Tibial artery (tissue), 4 donors: ENCODE data around the gene FCN2.

ENCODE experiments used
- DNase-seq, 2 donors: peaks; one replicate each; pipeline ENCODE4 v3.0.0-alpha.2; 2019
- H3K27ac ChIP-seq, 2 donors: fragments of 200-600 bp; sonication (generic) in 1 of 2; 1 replicate in 1 of 2; 2 replicates in 1 of 2; pipeline ENCODE4 v1.5.1; 2018 to 2019; ENCODE audit warnings: mild to moderate bottlenecking in 1 of 2
- H3K27me3 ChIP-seq, 2 donors: fragments of 200-600 bp; sonication (generic) in 1 of 2; one replicate each; pipeline versions ENCODE4 v1.5.1 to v1.6.0; 2016 to 2019
- H3K36me3 ChIP-seq, 3 donors: fragments of 200-600 bp; sonication (generic) in 2 of 3; one replicate each; pipeline ENCODE4 v1.5.1; 2016 to 2019; ENCODE audit warnings: mild to moderate bottlenecking in 2 of 3
- H3K4me1 ChIP-seq, 4 donors: fragments of 200-600 bp; sonication (generic) in 2 of 4; 1 replicate in 3 of 4; 2 replicates in 1 of 4; pipeline ENCODE4 v1.5.1; 2016 to 2019
- H3K4me3 ChIP-seq, 2 donors: fragments of 200-600 bp; sonication (generic) in 1 of 2; 1 replicate in 1 of 2; 2 replicates in 1 of 2; pipeline ENCODE4 v1.5.1; 2018 to 2019; ENCODE audit warnings: mild to moderate bottlenecking in 2 of 2
- H3K9me3 ChIP-seq, 3 donors: fragments of 200-600 bp; sonication (generic) in 1 of 3; one replicate each; pipeline ENCODE4 v1.5.1; 2016 to 2019
- intact Hi-C: fragments of 100-400 bp; cut with DNase I; formaldehyde crosslinking; loops from one replicate; pipeline ENCODE4 v1.15.0; 2023; ENCODE audit warnings: low total_unique reads
- TF ChIP-seq, protein P1 (sequence below), 2 experiments: fragments of 200-600 bp in 1 of 2; fragments of 450-650 bp in 1 of 2; IDR thresholded peaks; one replicate each; pipeline ENCODE4 v1.5.1; 2017 to 2019; ENCODE audit warnings: antibody characterized with exemption in 2 of 2, mild to moderate bottlenecking in 1 of 2, moderate library complexity in 1 of 2

Gene FCN2

DNA sequence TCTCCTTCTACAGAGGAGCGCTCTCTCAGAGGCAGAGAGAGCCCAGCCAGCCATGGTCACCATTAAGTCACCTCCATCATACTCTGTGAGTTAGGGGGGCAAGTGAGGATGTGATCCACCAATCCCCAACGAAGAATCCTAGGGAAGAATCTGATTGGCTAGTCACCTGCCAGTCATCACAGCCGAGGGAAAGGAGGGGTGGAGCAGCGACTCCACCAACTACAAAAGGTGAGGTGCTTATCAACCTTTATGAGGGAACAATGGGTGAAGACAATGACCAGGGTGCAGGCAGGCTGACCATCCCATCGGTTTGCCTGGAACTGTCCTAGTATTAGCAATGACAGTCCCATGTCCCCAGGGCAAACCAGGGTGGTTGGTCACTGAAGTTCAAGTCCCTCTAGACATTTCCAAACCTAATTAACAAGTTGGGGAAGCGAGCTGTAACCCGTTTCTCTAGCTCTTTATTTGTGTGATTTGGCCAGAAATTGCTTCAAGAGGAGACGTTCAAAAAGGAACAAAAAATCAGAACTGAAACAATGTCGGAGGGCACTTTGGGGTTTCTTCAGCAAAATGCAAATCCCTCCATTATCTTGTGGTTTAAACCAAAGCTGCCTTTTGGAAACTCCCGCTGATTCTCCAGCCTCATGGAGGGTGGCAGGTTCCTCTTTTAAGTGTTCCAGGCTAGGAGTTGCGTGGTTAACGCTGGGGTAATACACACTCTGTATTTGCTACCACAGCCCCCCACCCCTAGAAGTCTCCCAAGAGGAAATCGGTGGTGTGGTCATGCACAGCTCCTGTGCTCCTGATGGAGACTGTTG, 55.9 kb downstream of the FCN2 start:
- H3K36me3 ChIP-seq, result no peaks in the 10 kb centered on the region
- intact Hi-C loops, result no loop called here
- no peaks in the 10 kb centered on the region for H3K4me1 ChIP-seq
- DNase-seq, result no peak
- no peaks in the 10 kb centered on the region for H3K9me3 ChIP-seq
- H3K27me3 ChIP-seq, result peaks cover 0 to 92% of the 10 kb centered on the region in 2 donors
- no peak overlapping the region for H3K4me3 ChIP-seq
- no peak overlapping the region for H3K27ac ChIP-seq
- TF ChIP-seq, protein P1, sequence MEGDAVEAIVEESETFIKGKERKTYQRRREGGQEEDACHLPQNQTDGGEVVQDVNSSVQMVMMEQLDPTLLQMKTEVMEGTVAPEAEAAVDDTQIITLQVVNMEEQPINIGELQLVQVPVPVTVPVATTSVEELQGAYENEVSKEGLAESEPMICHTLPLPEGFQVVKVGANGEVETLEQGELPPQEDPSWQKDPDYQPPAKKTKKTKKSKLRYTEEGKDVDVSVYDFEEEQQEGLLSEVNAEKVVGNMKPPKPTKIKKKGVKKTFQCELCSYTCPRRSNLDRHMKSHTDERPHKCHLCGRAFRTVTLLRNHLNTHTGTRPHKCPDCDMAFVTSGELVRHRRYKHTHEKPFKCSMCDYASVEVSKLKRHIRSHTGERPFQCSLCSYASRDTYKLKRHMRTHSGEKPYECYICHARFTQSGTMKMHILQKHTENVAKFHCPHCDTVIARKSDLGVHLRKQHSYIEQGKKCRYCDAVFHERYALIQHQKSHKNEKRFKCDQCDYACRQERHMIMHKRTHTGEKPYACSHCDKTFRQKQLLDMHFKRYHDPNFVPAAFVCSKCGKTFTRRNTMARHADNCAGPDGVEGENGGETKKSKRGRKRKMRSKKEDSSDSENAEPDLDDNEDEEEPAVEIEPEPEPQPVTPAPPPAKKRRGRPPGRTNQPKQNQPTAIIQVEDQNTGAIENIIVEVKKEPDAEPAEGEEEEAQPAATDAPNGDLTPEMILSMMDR (IDR thresholded peaks at IDR 0.05), result no peak
